ENCODE measurements around the gene C15orf40. TPM values are rescaled to one million over a fixed set of nuclear protein-coding genes. Genes with fewer than 3 reads are reported as not detected.
A peak's percentile ranks its signal among the peaks of the same experiment; 100 is the strongest.

C15orf40 gene
- total RNA-seq, 2 donors from 2014 or later = 15.4 to 22.1 TPM

DNA sequence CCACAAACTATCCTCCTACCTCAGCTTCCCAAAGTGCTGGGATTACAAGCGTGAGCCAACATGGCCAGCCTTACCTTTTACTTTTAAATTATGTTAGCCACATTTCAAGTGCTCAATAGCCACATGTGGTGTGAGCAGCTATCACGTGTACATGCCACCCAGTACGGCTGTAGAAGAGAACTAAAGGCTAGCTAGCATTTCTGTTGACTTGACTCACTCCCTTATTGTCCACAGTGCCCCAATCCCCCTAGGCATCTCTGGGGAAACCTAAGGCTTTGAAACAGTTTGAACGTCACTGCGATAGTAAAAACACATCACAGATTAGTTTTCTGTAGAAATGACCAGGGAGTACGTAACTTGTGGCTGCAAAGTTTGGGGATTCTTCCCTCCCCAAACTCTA lies 12.0 kb downstream of the C15orf40 start:
- DNase-seq (ENCODE audit: low spot score) = no peak
- Histone ChIP-seq H3K36me3 (no peaks in the 10 kb centered on the region), H3K27me3 (replicated peaks; ENCODE audit: insufficient read depth) (no peaks in the 10 kb centered on the region), H3K27ac (peak overlapping the region; percentile 72 to 81), H3K9me3 (no peaks in the 10 kb centered on the region), H3K4me3 (no peak overlapping the region), H3K4me1 (replicated peaks) (peaks cover 7% of the 10 kb centered on the region)
- TF ChIP-seq POLR2AphosphoS5 (IDR thresholded peaks at IDR 0.05) = no peak
- TF ChIP-seq POLR2A (IDR thresholded peaks at IDR 0.05) = no peak
- TF ChIP-seq, protein P1, sequence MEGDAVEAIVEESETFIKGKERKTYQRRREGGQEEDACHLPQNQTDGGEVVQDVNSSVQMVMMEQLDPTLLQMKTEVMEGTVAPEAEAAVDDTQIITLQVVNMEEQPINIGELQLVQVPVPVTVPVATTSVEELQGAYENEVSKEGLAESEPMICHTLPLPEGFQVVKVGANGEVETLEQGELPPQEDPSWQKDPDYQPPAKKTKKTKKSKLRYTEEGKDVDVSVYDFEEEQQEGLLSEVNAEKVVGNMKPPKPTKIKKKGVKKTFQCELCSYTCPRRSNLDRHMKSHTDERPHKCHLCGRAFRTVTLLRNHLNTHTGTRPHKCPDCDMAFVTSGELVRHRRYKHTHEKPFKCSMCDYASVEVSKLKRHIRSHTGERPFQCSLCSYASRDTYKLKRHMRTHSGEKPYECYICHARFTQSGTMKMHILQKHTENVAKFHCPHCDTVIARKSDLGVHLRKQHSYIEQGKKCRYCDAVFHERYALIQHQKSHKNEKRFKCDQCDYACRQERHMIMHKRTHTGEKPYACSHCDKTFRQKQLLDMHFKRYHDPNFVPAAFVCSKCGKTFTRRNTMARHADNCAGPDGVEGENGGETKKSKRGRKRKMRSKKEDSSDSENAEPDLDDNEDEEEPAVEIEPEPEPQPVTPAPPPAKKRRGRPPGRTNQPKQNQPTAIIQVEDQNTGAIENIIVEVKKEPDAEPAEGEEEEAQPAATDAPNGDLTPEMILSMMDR (IDR thresholded peaks at IDR 0.05) = no peak
- WGBS = 84% methylated on average over 6 of the region's 6 CpGs
- intact Hi-C loops (cut with DNase I) = no loop called here

DNA sequence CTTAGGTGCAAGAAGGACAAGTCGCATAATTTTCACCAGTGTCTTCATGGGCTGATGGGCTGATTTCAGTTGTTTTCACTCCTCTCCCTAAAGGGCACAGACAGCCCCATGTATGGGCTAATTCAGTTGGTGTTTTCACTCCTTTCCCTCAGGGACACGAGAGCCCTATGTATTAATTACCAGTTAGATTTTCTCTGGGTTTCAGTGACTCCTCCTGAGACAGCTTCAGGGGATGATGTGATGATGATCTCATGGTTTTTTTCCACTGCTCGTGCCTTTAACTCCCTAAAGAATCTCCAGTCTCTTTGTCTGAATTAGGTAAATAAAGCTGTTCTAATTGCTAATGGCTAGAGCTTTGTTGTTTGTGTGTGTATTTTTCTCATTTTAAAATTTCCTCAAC lies 15.5 kb downstream of the C15orf40 start:
- WGBS = 71% methylated on average over 3 of the region's 3 CpGs
- no peaks in the 10 kb centered on the region for H3K36me3 ChIP-seq
- no peak overlapping the region for H3K27ac ChIP-seq
- no peaks in the 10 kb centered on the region for H3K27me3 ChIP-seq (replicated peaks; ENCODE audit: insufficient read depth)
- TF ChIP-seq, protein P1 (IDR thresholded peaks at IDR 0.05) = no peak
- TF ChIP-seq POLR2AphosphoS5 (IDR thresholded peaks at IDR 0.05) (no peak), POLR2A (IDR thresholded peaks at IDR 0.05) (no peak)
- intact Hi-C loops (cut with DNase I) = no loop called here
- no peaks in the 10 kb centered on the region for H3K9me3 ChIP-seq
- DNase-seq (ENCODE audit: low spot score) = no peak
- H3K4me3 ChIP-seq = no peak overlapping the region
- H3K4me1 ChIP-seq (replicated peaks) = peaks cover 7% of the 10 kb centered on the region

DNA sequence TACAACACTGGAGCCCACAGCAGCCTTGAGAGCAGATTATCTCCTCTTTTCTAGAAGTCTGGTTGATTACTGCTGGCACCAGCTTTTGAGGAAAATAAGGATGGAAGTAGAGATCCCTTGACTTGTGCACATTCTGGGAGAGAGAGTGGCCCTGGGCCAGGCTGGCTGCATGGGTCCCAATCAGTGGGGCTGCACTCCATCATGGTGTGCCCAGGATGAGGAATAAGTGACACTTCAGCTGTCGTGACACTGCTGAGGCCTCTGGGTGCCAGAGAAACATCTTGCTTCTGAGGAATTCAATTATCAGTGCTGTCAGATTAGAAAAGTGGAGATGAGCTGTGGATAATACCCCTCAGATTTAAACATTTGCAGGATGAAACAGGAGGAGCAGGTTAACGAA lies 16.4 kb downstream of the C15orf40 start:
- Histone ChIP-seq H3K4me1 (replicated peaks) (peaks cover 5% of the 10 kb centered on the region), H3K27ac (no peak overlapping the region), H3K27me3 (replicated peaks; ENCODE audit: insufficient read depth) (no peaks in the 10 kb centered on the region), H3K36me3 (no peaks in the 10 kb centered on the region), H3K4me3 (no peak overlapping the region), H3K9me3 (no peaks in the 10 kb centered on the region)
- no peak for DNase-seq (ENCODE audit: low spot score)
- TF ChIP-seq POLR2AphosphoS5 (IDR thresholded peaks at IDR 0.05) (no peak), POLR2A (IDR thresholded peaks at IDR 0.05) (no peak)
- TF ChIP-seq, protein P1 (IDR thresholded peaks at IDR 0.05) = no peak
- WGBS = 81% methylated on average over 2 of the region's 2 CpGs
- intact Hi-C loops (cut with DNase I) = no loop called here

DNA sequence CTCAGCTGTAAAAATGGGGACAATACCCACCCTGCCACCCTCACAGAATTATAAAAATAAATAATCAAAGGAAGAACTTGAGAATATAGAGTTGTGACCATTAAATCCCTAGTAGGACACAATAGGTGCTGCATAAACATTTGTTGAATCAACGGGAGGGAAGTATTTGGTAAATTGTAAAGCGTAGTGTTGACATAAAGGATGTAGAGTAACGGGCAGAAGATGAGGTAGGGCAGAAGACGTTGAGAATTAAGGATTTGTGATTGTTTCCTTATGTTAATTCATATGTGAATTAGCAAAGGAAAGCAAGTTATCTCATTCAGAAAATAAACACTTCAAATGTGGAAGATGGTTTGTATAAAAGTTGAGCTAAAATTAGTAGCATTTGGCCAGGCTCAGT lies 18.3 kb downstream of the C15orf40 start:
- no peak for TF ChIP-seq POLR2A (IDR thresholded peaks at IDR 0.05)
- Histone ChIP-seq H3K4me1 (replicated peaks) (no peaks in the 10 kb centered on the region), H3K27me3 (replicated peaks; ENCODE audit: insufficient read depth) (no peaks in the 10 kb centered on the region), H3K27ac (no peak overlapping the region), H3K9me3 (no peaks in the 10 kb centered on the region), H3K36me3 (no peaks in the 10 kb centered on the region), H3K4me3 (no peak overlapping the region)
- 56% methylated on average over 4 of the region's 4 CpGs for WGBS
- no peak for DNase-seq (ENCODE audit: low spot score)
- intact Hi-C loops (cut with DNase I) = no loop called here

DNA sequence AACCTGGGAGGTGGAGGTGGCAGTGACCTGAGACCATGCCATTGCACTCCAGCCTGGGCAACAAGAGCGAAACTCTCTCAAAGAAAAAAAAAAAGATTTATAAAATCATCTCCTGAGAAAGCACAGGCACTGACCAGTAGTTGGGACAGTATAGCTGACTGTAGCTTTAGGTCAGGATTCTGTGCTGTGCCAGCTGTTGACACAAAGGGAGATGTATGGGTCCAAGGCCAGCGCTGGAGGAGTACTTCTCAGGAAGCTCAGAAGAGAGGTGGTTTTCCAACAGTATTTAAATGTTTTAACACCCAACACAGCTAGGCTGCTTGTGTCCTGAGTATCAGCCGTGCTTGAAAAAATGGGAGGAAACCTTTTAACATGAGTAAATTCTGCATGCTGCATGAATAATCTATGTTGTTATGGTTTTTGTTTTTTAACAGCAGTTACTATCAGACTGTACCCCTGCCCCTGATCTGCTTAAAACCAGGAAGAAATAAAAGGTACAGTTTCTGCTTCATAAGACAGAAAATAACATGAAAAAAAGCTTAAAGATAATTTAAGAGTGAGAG lies 18.9 kb downstream of the C15orf40 start:
- intact Hi-C loops (cut with DNase I) = no loop called here
- TF ChIP-seq, protein P1 (IDR thresholded peaks at IDR 0.05) = no peak
- TF ChIP-seq POLR2AphosphoS5 (IDR thresholded peaks at IDR 0.05) (no peak), POLR2A (IDR thresholded peaks at IDR 0.05) (no peak)
- DNase-seq (ENCODE audit: low spot score) = no peak
- Histone ChIP-seq H3K4me1 (replicated peaks) (no peaks in the 10 kb centered on the region), H3K4me3 (no peak overlapping the region), H3K9me3 (no peaks in the 10 kb centered on the region), H3K36me3 (no peaks in the 10 kb centered on the region), H3K27ac (no peak overlapping the region), H3K27me3 (replicated peaks; ENCODE audit: insufficient read depth) (no peaks in the 10 kb centered on the region)
- WGBS = 91% methylated on average over 3 of the region's 3 CpGs
